Lower lobe of right lung (tissue), 2 donors: ENCODE results near the gene AUTS2. TPM values are rescaled to one million over a fixed set of nuclear protein-coding genes. Genes with fewer than 3 reads are reported as not detected.

Experiments used
- ATAC-seq, 2 donors: fragments of 200-7000 bp; cut with Tn5 transposase; one replicate each; pipeline ENCODE4 v1.9.1; 2020 to 2022; ENCODE audit warnings: mild to moderate bottlenecking in 2 of 2, moderate library complexity in 2 of 2
- DNase-seq: peaks from one replicate; pipeline ENCODE4 v3.0.0-alpha.2; 2020
- H3K27ac ChIP-seq: fragments of 200-600 bp; one replicate; pipeline ENCODE4 v1.8.0; 2022
- H3K27me3 ChIP-seq: fragments of 200-600 bp; one replicate; pipeline ENCODE4 v1.8.0; 2022; ENCODE audit warnings: low read depth
- H3K36me3 ChIP-seq: fragments of 200-600 bp; one replicate; pipeline ENCODE4 v1.8.0; 2022; ENCODE audit warnings: mild to moderate bottlenecking
- H3K4me1 ChIP-seq: fragments of 200-600 bp; one replicate; pipeline ENCODE4 v1.8.0; 2022
- H3K4me3 ChIP-seq: fragments of 200-600 bp; one replicate; pipeline ENCODE4 v1.8.0; 2022; ENCODE audit warnings: mild to moderate bottlenecking
- H3K9me3 ChIP-seq: fragments of 200-600 bp; one replicate; pipeline ENCODE4 v1.8.0; 2022
- intact Hi-C: fragments of 100-400 bp; cut with DNase I; formaldehyde crosslinking; loops from one replicate; pipeline ENCODE4 v1.11.0; 2022
- total RNA-seq: library from RNA; stranded (reverse); fragmentation: NEBNext Ultra II Directional; extraction: Animal tissue kit (Norgen Biotek cat#: 25700); gene quantifications from one replicate; pipeline ENCODE4 v1.2.1, GENCODE V29; 2021
- TF ChIP-seq, protein P1 (sequence below): fragments of 200-600 bp; IDR thresholded peaks from one replicate; pipeline ENCODE4 v1.8.0; 2022; ENCODE audit warnings: antibody characterized with exemption, mild to moderate bottlenecking
- donor health status: DM: no; HTN: yes; CAD: no; lungs with severe emphysema.

AUTS2 gene
- total RNA-seq, 1 donor from 2014 or later = 45.7 TPM

DNA sequence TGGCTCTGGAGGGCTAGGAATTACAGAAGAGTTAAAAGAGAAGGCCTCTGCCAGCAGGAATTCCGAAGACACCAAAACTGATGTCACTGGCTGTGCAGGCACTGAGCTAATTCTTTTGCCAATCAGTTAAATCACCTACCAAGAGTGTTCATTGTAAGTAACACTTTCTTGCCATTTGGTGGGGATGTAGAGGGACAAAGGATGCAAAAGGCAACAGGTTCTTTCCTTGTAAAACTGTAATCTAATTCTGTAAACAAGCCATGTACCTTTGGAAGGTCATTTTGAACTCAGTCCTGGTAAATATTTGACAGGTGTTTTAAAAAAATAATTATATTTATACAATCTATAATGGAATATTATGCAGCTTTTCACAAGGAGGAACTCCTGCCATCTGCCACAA is 438.4 kb downstream of the AUTS2 start:
- H3K27ac ChIP-seq = no peak overlapping the region
- DNase-seq = no peak
- no peak for ATAC-seq
- H3K4me1 ChIP-seq = no peaks in the 10 kb centered on the region
- H3K27me3 ChIP-seq = no peaks in the 10 kb centered on the region
- TF ChIP-seq, protein P1, sequence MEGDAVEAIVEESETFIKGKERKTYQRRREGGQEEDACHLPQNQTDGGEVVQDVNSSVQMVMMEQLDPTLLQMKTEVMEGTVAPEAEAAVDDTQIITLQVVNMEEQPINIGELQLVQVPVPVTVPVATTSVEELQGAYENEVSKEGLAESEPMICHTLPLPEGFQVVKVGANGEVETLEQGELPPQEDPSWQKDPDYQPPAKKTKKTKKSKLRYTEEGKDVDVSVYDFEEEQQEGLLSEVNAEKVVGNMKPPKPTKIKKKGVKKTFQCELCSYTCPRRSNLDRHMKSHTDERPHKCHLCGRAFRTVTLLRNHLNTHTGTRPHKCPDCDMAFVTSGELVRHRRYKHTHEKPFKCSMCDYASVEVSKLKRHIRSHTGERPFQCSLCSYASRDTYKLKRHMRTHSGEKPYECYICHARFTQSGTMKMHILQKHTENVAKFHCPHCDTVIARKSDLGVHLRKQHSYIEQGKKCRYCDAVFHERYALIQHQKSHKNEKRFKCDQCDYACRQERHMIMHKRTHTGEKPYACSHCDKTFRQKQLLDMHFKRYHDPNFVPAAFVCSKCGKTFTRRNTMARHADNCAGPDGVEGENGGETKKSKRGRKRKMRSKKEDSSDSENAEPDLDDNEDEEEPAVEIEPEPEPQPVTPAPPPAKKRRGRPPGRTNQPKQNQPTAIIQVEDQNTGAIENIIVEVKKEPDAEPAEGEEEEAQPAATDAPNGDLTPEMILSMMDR = no peak
- intact Hi-C loops = no loop called here
- no peaks in the 10 kb centered on the region for H3K9me3 ChIP-seq
- H3K36me3 ChIP-seq = no peaks in the 10 kb centered on the region
- no peak overlapping the region for H3K4me3 ChIP-seq

DNA sequence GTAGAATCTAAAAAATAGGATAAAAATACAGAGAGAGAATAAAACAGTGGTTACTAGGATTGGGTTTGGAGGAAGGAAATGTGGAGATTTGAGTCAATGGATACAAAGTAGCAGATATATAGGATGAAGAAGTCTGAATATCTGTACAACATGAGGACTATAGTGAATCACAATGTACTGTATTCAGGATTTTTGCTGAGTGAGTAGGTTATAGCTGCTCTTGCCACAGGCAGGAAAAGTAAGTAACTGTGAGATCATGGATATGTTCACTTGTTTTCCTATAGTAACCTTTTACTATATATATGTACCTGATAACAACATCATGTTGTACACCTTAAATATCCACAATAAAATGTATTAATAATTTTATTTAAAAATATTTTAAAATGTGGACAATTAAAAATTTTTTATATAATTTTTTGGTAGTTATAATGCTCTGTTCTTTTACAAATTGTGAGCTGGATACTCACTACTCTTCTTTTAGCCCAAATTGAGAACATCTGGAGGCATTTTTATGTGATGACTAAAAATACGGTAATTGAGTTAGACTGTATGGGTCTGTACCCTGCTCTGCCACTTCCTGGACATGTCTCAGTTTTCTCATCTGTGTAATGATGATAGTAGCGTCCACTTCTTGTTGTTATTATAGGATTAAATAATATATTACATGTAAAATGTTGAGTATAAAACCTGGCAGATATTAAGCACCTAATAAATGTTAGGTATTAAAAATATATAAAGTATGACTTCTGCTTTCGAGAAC is 439.1 kb downstream of the AUTS2 start:
- DNase-seq = no peak
- Histone ChIP-seq H3K27ac (no peak overlapping the region), H3K36me3 (no peaks in the 10 kb centered on the region), H3K4me3 (no peak overlapping the region), H3K4me1 (no peaks in the 10 kb centered on the region), H3K9me3 (no peaks in the 10 kb centered on the region), H3K27me3 (no peaks in the 10 kb centered on the region)
- intact Hi-C loops = no loop called here
- no peak for ATAC-seq
- TF ChIP-seq, protein P1 = no peak

DNA sequence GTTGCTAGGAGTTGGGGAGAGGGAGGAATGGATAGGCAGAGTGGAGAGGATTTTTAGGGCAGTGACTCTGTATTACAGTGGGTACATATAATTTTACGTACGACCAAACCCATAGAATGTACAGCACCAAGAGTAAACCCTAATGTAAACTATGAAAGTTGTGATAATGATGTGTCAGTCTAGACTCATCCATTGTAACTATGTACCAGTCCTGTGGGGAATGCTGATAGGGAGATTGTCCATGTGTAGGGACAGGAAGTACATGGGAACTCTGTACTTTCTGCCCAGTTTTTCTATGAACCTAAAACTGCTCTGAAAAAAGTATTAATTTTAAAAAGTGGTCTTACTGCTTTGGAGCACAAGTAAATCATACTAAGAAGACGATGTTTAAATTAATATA is 441.8 kb downstream of the AUTS2 start:
- ATAC-seq (no peak), DNase-seq (no peak)
- Histone ChIP-seq H3K27me3 (no peaks in the 10 kb centered on the region), H3K9me3 (no peaks in the 10 kb centered on the region), H3K4me1 (no peaks in the 10 kb centered on the region), H3K27ac (no peak overlapping the region), H3K36me3 (no peaks in the 10 kb centered on the region), H3K4me3 (no peak overlapping the region)
- intact Hi-C loops = no loop called here
- TF ChIP-seq, protein P1 = no peak

DNA sequence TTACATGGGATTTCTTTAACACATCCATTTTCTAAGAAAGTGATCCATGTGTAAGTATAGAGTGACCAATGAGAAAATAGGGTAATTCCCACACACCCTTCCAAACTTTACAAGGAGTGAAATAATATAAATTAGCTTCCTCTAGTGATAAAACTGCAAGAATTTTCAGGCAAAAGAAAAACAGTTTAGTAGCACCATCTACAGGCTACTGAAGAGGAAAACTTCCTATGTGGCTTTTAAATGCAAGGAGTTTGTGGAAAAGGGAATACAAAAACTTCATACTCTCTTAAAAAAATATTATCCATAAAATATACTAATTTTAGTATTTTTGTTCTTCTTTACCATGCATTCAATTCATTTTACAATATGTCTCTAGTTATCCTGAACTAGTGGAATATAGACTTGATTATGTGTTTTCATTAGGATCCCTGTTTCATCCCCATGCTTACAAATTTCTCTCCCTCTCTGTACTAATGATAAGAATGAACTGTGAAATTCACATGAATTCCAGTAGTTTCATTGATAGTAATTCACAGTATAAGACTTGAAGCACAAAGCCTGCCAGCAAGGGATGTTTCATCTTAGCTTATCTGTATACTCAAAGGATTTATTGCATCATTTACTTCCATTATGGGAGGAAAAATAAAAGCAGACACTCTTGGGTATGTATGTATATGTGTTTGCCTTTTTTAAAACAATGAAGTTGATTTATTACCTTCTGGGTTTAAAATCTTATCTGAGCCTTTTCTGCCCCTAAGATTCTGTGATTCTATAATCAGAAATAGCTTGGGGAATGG is 442.9 kb downstream of the AUTS2 start:
- Histone ChIP-seq H3K4me1 (no peaks in the 10 kb centered on the region), H3K4me3 (no peak overlapping the region), H3K9me3 (no peaks in the 10 kb centered on the region), H3K27me3 (no peaks in the 10 kb centered on the region), H3K36me3 (no peaks in the 10 kb centered on the region), H3K27ac (no peak overlapping the region)
- TF ChIP-seq, protein P1 = peak; percentile 43
- DNase-seq = no peak
- no peak for ATAC-seq
- intact Hi-C loops = no loop called here

DNA sequence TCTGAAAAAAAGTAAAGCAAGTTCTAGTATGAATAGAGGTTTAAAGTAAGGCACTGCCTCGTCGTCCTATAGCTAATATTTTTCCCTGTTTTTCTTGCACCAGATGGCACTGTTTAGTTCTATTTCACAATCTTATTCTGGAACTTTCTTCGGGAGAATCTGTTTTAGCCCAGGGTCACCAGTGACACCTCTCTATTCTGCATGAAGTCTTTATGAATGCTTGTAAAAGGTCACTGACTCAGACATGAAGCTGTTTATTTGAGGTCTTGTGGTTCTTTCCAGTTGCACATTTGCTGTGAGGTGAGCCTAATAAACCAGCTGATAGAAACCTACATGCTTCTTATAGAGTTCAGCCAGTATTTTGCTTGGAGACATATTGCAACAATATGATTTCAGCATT is 444.3 kb downstream of the AUTS2 start:
- no peaks in the 10 kb centered on the region for H3K27me3 ChIP-seq
- no peaks in the 10 kb centered on the region for H3K9me3 ChIP-seq
- H3K4me1 ChIP-seq = no peaks in the 10 kb centered on the region
- no peaks in the 10 kb centered on the region for H3K36me3 ChIP-seq
- ATAC-seq (peak in 1 of 2 donors; percentile 21), DNase-seq (no peak)
- intact Hi-C loops = no loop called here
- H3K27ac ChIP-seq = no peak overlapping the region
- H3K4me3 ChIP-seq = no peak overlapping the region
- TF ChIP-seq, protein P1 = peak; percentile 24
